Motor neuron (in vitro differentiated cells): ENCODE results near the gene SAMHD1. TPM values are rescaled to one million over a fixed set of nuclear protein-coding genes. Genes with fewer than 3 reads are reported as not detected.

Source experiments
- ATAC-seq, 8 experiments: fragments of 200-7000 bp; cut with Tn5 transposase; replicated peaks in 6 of 8; 2 replicates each; pipeline ENCODE4 v1.8.0; 2021; ENCODE audit warnings: mild to moderate bottlenecking in 8 of 8, moderate library complexity in 8 of 8
- H3K27ac ChIP-seq, 2 donors: fragments of 250-450 bp; sonication (Bioruptor Pico); 2 replicates each; pipeline ENCODE4 v1.9.0; 2021; ENCODE audit warnings: antibody characterized with exemption in 2 of 2, mild to moderate bottlenecking in 2 of 2, moderate library complexity in 1 of 2
- H3K4me1 ChIP-seq, 2 donors: fragments of 250-450 bp; sonication (Bioruptor Pico); replicated peaks in 1 of 2; 2 replicates each; pipeline ENCODE4 v1.6.1; 2021; ENCODE audit warnings: antibody characterized with exemption in 2 of 2, mild to moderate bottlenecking in 2 of 2, moderate library complexity in 1 of 2
- H3K4me3 ChIP-seq, 5 donors: fragments of 250-450 bp; sonication (Bioruptor Pico); 2 replicates each; pipeline ENCODE4 v1.9.0; 2021; ENCODE audit warnings: antibody characterized with exemption in 5 of 5, mild to moderate bottlenecking in 5 of 5, moderate library complexity in 4 of 5
- WGBS, 10 experiments: fragments of 450-650 bp; shearing (Covaris generic); methylation state at CpG; one replicate each; pipeline ENCODE4 v1.0.0; 2022; 5-methylcytosine and 5-hydroxymethylcytosine counted together
- in situ Hi-C, 9 experiments: fragments of 400-800 bp; cut with MboI; loops; one replicate each; pipeline ENCODE4 v1.15.0; 2021; ENCODE audit warnings: low sequenced_read_pairs in 9 of 9, low pct_unique_long_range_greater_than_20kb in 2 of 9; ENCODE audit not compliant: unreplicated experiment in 9 of 9
- total RNA-seq, 8 experiments: library from RNA; unstranded; fragments of 300-600 nt; gene quantifications; 2 replicates each; pipeline versions ENCODE4 v1.2.3 to v1.2.4, GENCODE V29; 2022

SAMHD1 gene
- total RNA-seq, 8 experiments from 2014 or later = 5.9 to 51.8 (median 9.5) TPM

GRCh38 chr20:36860811-36861624, 90.5 kb downstream of the SAMHD1 start:
- in situ Hi-C loops = no loop called here
- ATAC-seq = no peak
- Histone ChIP-seq H3K4me3 (peak overlapping the region; percentile 55 to 94 (median 68)), H3K27ac (no peak overlapping the region), H3K4me1 (peaks cover 22 to 25% of the 10 kb centered on the region in 2 donors)
- WGBS, 10 experiments = 20 to 88% (median 80%) methylated on average over 1 to 9 of the region's 14 CpGs; no CpG with 5 or more reads in 2 of the 10 experiments

DNA sequence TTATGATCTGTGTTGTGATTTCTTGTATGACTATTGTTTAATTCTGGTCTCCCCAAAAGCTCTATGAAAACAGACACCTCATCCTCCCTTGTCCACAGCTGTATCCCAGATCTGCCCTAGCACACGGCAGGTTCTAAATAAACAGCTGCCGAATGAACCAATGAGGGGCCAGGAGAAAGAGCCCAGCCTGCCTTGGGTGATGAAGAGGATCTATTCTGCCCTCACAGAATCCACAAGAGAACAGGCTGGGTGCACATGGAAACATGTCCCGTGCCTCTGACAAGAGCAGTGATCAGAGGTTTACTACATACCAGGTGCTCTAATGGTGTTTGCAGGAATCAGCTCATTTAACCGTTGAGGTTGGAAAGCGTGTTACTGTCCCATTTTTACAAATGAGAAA, 91.2 kb downstream of the SAMHD1 start:
- no peak overlapping the region for H3K27ac ChIP-seq
- in situ Hi-C loops = no loop called here
- H3K4me1 ChIP-seq = peaks cover 22 to 25% of the 10 kb centered on the region in 2 donors
- 20 to 92% (median 78%) methylated on average over 1 to 4 of the region's 5 CpGs; no CpG with 5 or more reads in 2 of the 10 experiments for WGBS, 10 experiments
- no peak for ATAC-seq
- H3K4me3 ChIP-seq = peak overlapping the region in 1 of 5 donors; percentile 4

- in situ Hi-C loops = no loop called here
- peaks cover 24 to 25% of the 10 kb centered on the region in 2 donors for H3K4me1 ChIP-seq
- 54 to 100% (median 85%) methylated on average over 1 to 5 of the region's 6 CpGs; no CpG with 5 or more reads in 4 of the 10 experiments for WGBS, 10 experiments
- ATAC-seq = no peak
- no peak overlapping the region for H3K27ac ChIP-seq
- H3K4me3 ChIP-seq = no peak overlapping the region
Measured at GRCh38 chr20:36859700-36860330, 91.7 kb downstream of the SAMHD1 start.

DNA sequence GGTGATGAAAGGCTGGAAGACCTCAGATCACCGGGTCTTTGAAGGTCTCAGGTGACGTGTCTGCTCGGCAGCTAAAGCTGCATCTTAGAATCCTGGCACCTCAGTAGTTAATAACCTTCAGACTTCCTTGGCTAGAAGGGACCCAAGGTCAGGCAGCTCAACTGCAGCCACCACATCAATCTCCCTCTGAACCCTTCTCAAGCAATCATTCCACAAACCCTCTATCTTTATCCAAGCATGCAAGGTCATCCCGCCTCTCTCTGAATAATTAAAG, 92.3 kb downstream of the SAMHD1 start:
- ATAC-seq = no peak
- H3K4me3 ChIP-seq = no peak overlapping the region
- in situ Hi-C loops = no loop called here
- whole genome bisulfite sequencing, 10 experiments = 65 to 98% methylated on average over 3 to 4 of the region's 4 CpGs; no CpG with 5 or more reads in 8 of the 10 experiments
- no peak overlapping the region for H3K27ac ChIP-seq
- peaks cover 25 to 26% of the 10 kb centered on the region in 2 donors for H3K4me1 ChIP-seq

DNA sequence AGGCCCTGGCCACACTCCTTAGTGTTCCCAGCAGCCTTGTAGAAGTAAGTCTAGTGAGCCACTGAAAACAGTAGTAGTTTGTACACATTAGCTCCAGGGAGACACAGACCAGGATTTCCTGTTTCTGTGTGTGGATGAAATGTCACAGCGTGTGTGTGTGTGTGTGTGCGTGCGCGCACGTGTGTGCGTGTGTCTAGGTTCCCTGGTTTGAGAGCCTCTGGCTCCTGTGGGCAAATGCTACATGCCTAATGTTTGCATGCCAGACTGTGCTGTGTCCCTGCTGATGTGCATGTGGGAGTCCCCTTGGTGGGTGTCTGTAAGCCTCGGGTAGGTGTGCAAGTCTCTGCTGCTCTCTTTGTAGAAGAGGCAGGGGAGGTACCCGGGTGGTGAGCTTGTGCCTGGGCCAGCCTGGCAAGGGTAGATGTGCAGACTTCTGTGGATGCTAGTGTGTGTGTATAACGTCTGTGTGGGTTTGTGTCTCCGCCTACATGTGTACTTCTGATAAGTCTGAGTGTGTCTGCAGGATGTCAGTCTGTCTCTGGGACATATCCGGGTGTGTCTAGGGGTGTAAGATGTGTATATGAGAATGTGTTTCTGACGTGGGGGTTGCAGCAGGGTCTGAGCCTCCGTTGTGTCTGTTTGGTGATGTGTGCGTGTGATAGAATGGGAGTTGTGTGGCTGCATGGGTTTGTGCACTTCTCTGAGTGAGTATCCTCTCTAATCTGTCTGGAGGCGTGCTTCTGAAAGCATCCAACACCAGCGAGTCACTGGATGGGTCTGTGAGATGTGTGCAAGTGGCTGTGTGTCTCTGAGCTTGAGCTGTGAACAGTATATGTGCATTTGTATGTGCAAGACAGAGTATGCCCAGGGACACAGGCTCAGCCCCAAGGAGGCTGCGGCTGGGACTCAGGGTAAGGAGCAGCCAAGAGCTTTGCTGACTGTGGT, 94.5 kb downstream of the SAMHD1 start:
- in situ Hi-C loops = no loop called here
- peak in 1 of 8 experiments; percentile 27 for ATAC-seq
- 0 to 100% (median 68%) methylated on average over 1 to 5 of the region's 17 CpGs; no CpG with 5 or more reads in 6 of the 10 experiments for WGBS, 10 experiments
- Histone ChIP-seq H3K27ac (no peak overlapping the region), H3K4me3 (no peak overlapping the region), H3K4me1 (peaks cover 25 to 26% of the 10 kb centered on the region in 2 donors)

DNA sequence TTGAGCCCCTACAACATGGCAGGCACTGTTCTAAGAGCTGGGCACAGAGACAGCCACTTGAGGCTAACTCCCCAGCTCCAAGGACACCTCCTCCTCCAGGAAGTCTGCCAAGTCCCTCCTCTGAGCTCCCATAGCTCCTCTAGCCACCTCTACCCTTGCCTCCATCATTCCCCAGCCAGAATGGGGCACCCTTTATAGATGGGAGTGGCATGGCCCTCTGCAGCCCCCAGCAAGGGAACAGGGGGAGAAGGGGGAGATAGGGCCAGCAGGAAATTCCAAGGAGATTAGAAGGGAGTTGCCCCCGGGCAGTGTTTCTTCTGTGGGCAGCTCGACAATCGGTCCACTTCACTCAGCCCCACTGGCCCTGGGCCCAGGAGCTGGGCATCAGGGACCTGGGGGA, 95.3 kb downstream of the SAMHD1 start:
- peak in 1 of 8 experiments; percentile 9 for ATAC-seq
- Histone ChIP-seq H3K4me3 (no peak overlapping the region), H3K27ac (no peak overlapping the region), H3K4me1 (peaks cover 19 to 22% of the 10 kb centered on the region in 2 donors)
- in situ Hi-C loops = no loop called here
- 0 to 100% methylated on average over 1 of the region's 3 CpGs; no CpG with 5 or more reads in 8 of the 10 experiments for WGBS, 10 experiments

DNA sequence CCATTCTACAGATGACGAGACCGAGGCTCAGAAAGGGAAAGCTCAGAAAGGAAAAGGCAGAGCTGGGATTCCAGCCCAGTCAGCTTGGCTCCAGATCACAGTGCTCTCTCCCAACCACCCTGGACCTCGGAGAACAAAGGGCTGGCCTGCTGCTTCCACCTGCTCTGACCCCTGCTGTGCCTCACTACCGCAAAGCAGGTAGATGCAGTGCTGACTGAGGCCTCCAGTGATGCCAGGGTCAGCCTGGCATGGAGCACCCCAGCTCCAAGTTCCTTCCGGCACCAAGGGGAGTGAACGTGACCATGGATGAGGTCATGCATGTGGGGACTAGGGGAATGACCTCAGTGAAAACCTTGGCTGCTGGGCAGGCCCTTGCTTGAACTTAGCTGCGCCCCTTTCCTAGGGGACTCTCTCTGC, 96.3 kb downstream of the SAMHD1 start:
- H3K27ac ChIP-seq = no peak overlapping the region
- in situ Hi-C loops = no loop called here
- WGBS, 10 experiments = 40 to 100% (median 93%) methylated on average over 1 to 5 of the region's 7 CpGs; no CpG with 5 or more reads in 3 of the 10 experiments
- H3K4me3 ChIP-seq = no peak overlapping the region
- peaks cover 9 to 12% of the 10 kb centered on the region in 2 donors for H3K4me1 ChIP-seq
- ATAC-seq = no peak

DNA sequence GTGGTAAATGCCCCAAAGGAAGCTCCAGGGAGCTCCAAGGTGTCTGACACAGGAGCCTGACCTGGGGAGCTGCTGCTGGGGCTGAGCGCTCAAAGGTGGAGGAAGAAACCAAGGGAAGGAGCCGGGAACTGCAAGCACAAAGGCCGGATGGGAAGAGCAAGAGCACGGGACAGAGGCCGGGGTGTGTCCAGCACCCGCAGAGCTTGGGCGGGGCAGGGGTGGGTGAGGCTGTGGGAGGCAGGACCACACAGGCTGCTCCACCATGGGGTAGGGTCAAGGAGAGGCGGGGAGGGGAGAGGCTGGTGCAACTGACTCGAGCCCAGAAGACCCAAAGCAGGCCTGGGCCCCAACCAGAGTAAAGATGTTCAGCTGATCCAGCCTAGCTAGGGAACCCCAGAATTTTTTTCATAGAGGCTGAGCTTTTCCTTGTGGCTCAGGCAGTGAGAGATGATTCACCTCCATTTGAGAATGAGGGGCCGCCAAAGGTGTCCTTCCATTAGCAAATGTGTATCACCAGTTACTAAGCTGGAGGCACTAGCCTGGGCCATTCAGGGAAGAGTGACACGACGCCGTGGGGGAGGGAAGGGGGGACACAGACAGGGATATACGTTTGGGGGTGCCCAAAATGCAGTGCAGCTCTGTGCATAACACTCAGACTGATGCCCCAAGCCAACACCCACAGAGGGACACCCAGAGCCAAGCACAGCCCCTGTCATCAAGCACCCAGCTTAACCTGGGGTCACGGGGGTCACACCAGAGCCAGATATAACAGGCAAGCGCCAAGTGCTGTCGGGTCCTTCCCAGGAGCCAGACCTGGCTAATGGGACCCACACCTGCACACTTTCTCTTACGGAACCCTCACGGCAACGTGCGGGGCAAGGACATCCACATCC, 96.9 kb downstream of the SAMHD1 start:
- in situ Hi-C loops = no loop called here
- ATAC-seq = peak; percentile 32 to 80 (median 66)
- Histone ChIP-seq H3K4me1 (peaks cover 5 to 6% of the 10 kb centered on the region in 2 donors), H3K27ac (no peak overlapping the region), H3K4me3 (no peak overlapping the region)
- 0 to 92% (median 85%) methylated on average over 2 to 8 of the region's 21 CpGs; no CpG with 5 or more reads in 3 of the 10 experiments for WGBS, 10 experiments

DNA sequence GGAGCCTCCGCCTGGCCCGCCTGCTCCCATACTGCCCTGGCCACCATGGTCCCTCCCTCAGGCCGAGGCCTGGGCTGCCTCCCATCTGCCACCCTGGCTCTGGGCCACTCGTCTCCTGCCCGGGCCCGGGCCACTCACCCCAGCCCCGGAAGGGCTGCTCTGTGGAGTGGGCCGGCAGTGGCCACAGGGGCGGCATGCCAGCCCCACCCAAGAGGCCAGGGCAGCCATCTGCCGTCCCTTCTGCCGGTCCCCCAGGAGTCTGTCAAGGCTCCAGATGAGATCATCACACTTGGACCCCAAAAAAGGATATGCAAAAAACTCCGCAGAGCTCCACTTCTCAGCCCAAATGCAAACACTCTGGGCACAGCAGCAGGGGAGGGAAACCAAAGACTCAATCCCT, 99.3 kb downstream of the SAMHD1 start:
- Histone ChIP-seq H3K4me3 (no peak overlapping the region), H3K4me1 (peaks cover 0 to 6% of the 10 kb centered on the region in 2 donors), H3K27ac (peak overlapping the region in 1 of 2 donors; percentile 39)
- 0 to 100% methylated on average over 1 to 3 of the region's 12 CpGs; no CpG with 5 or more reads in 8 of the 10 experiments for whole genome bisulfite sequencing, 10 experiments
- ATAC-seq = peak in 2 of 8 experiments; percentile 47 to 49
- in situ Hi-C loops = no loop called here

GRCh38 chr20:36851490-36851889, 100.0 kb downstream of the SAMHD1 start:
- H3K27ac ChIP-seq = no peak overlapping the region

GRCh38 chr20:36850759-36851158, 100.7 kb downstream of the SAMHD1 start:
- WGBS, 10 experiments = 90 to 100% (median 100%) methylated on average over 2 to 6 of the region's 6 CpGs; no CpG with 5 or more reads in 1 of the 10 experiments
- Histone ChIP-seq H3K4me3 (no peak overlapping the region), H3K4me1 (peaks cover 0 to 8% of the 10 kb centered on the region in 2 donors), H3K27ac (no peak overlapping the region)
- ATAC-seq = no peak
- in situ Hi-C loops = no loop called here

More at GRCh38 chr20:36851490-36851889, 100.0 kb downstream of the SAMHD1 start:
- in situ Hi-C loops = no loop called here
- H3K4me1 ChIP-seq = peaks cover 0 to 6% of the 10 kb centered on the region in 2 donors
- WGBS, 10 experiments = 92 to 100% (median 100%) methylated on average over 1 to 2 of the region's 2 CpGs; no CpG with 5 or more reads in 4 of the 10 experiments
- ATAC-seq = no peak
- no peak overlapping the region for H3K4me3 ChIP-seq
